Gastrocnemius medialis (tissue), 4 donors: ENCODE data around the gene PIP5KL1.

Experiments
- CTCF ChIP-seq, 5 experiments: fragments of 450-650 bp in 3 of 5; fragments of 200-600 bp in 2 of 5; sonication (generic) in 2 of 5; IDR thresholded peaks in 4 of 5; conservative IDR thresholded peaks in 1 of 5; 1 replicate in 4 of 5; 2 replicates in 1 of 5; pipeline ENCODE4 v1.5.1; 2016 to 2019; ENCODE audit warnings: antibody characterized with exemption in 5 of 5, mild to moderate bottlenecking in 3 of 5, moderate library complexity in 3 of 5
- POLR2A ChIP-seq, 2 donors: fragments of 450-650 bp; IDR thresholded peaks; one replicate each; pipeline ENCODE4 v1.6.1; 2017; ENCODE audit warnings: antibody characterized with exemption in 2 of 2, mild to moderate bottlenecking in 2 of 2, moderate library complexity in 2 of 2

GRCh38 chr9:127927988-127928675 lies 2.4 kb downstream of the PIP5KL1 start:
- TF ChIP-seq POLR2A (IDR thresholded peaks at IDR 0.05) (no peak), CTCF (IDR thresholded peaks at IDR 0.05 in 4 of 5, conservative IDR thresholded peaks at IDR 0.05 in 1 of 5) (no peak)
